NOMO-1 treated with dmso at 0.1 percent for 144 hours (cell line): ENCODE results near the gene SEC14L1.

Experiments
- DNase-seq: peaks from one replicate; lab custom pipeline; 2025; ENCODE audit not compliant: unreplicated experiment; lab: John Stamatoyannopoulos, UW

The SEC14L1 gene

DNA sequence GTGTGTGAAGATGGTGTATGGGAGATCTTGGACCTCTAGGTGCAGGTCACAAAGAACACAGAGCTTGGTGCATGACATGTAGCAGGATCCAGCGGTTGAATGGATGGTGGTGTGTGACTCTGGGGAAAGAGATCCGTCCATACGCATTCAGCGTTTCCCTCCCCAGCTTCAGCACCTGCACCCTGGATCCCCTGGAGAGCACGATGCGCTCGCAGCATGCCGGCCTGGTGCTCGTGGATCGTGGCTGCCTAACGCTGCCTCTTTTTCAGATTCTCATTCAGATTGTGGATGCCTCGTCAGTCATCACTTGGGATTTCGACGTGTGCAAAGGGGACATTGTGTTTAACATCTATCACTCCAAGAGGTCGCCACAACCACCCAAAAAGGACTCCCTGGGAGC lies 70.9 kb downstream of the SEC14L1 start:
- no peak for DNase-seq

DNA sequence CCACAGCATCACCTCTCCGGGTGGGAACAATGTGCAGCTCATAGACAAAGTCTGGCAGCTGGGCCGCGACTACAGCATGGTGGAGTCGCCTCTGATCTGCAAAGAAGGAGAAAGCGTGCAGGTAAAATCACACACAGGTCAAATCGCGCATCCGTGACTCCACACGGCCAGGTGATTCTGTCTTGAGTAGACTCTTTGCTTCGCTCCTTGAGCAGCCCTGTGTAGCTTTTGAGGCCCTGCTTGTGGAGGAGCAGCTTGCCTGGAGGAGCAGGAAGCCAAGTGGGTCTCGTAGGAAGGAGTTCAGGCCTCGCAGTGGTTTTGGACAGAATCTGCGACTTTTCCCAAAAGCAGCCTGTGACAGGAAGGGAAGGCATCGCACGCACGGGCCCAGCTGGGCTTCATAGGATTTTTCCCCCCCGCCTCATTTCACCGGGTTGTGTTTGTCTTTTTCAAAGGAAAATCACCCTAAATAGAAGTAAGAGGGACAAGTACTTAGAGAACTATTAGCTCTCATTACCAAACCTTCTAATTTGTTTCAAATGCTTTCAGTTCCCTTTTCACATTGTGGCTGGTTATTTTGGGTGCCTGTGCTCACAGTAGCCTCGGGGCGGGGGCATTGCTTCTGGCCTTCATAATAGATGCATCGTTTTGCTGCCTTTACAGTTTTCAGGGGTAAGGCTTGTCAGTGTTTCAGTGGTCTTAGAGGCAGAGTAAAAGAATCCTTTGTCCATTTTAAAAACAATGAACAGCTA lies 71.5 kb downstream of the SEC14L1 start:
- DNase-seq, result peak; percentile 85

DNA sequence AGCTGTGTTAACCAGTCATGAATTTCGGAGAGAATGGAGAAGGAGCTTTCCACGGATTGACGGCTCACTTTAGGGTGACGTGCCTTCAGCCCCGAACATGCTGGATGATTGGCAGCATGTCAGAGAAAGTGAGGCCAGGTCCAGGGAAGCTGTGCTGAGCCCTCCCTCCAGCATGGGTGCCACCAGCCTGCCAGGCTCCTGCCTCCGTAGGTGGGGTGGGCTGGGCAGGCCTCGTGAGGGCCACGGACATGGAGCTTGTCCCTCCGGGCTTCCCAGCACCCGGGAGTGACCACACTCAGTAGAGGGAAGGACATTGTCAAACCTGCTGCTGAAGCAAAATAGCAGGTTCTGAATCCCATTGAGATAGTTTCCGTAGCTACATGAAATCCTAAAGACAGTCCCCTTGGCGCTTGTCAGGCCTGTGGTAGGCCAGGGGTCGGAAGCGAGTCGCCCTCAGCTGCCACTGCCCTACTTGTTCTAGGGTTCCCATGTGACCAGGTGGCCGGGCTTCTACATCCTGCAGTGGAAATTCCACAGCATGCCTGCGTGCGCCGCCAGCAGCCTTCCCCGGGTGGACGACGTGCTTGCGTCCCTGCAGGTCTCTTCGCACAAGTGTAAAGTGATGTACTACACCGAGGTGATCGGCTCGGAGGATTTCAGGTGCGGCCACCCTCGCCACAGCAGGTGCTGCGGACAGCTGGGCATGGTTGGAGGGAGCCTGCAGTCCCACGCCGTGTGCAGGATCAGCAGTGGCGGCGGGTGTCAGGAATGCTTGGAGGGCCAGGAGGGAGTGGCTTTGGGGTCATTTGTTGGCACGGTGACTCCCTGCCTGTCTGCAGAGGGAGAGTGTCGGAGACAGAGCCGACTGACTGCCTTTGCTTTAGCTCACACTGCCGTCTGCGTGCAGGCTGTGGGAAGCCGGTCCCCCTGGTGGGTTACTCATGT lies 72.3 kb downstream of the SEC14L1 start:
- DNase-seq, result no peak

DNA sequence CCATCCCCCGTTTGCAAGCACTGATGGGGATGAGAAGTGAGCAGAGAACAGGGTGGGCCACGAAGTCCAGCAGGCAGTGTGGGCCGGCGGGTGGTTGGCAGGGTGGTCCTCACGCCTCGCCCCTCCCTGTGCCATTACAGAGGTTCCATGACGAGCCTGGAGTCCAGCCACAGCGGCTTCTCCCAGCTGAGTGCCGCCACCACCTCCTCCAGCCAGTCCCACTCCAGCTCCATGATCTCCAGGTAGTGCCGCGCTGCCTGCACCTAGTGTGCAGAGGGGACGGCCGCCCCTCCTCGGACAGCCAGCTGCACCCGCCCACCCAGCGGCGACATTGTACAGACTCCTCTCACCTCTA lies 73.0 kb downstream of the SEC14L1 start:
- DNase-seq, result no peak

DNA sequence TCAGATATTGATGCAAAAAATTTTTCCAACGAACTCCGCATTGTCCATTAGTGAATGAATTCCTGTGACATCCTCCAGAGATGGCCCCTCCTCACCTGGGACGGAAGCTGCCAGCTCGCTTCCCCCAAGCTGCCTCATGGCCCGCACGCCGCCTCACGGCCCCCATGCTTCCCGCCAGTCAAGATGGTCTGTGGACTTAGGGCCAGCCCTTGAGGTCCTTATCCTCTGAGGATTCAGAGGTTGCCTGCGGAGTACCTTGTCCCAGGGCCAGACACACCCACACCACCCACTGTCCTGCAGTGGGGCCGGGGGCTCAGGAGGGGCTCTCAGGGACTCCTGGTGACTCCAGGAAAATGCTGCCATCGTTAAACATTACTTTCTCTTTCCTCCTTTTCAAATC lies 73.6 kb downstream of the SEC14L1 start:
- DNase-seq, result no peak

DNA sequence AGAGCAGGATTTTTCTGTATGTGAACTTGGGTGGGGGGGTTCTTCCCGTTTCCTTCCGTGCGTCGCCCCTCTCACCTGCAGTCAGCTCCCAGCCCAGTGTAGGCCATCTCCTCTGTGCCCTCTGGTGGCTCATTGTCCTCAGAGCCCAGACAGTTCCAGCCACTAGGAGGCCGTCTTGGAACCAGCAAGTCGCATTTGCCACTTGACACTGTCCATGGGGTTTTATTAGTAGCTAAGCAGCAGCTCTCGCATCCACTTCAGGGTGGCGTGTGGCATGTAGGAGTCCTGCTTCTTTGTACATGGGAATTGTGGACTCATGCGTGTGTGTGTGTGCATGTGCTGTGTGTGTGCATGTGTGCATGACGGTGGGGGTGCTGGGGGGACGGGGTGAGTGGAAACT lies 74.0 kb downstream of the SEC14L1 start:
- DNase-seq, result no peak

DNA sequence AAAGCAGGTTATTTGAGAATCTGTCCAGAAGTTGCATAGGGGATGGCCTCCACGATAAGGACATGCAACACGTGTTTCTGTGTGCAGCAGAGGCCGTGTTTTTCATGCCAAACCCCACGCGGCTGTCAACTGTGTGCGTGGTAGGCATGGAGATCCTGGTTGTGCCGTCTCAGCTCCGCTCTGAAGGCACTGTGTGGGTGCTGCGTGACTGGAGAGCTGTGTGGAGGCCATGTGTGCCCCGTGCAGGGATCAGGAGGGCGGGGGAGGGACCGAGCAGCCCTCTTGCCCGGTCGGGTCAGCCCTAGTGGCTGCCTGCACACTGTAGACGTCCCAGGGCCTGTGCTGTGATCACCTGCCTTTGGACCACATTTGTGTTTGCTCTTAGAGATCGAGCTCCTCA lies 74.5 kb downstream of the SEC14L1 start:
- no peak for DNase-seq

DNA sequence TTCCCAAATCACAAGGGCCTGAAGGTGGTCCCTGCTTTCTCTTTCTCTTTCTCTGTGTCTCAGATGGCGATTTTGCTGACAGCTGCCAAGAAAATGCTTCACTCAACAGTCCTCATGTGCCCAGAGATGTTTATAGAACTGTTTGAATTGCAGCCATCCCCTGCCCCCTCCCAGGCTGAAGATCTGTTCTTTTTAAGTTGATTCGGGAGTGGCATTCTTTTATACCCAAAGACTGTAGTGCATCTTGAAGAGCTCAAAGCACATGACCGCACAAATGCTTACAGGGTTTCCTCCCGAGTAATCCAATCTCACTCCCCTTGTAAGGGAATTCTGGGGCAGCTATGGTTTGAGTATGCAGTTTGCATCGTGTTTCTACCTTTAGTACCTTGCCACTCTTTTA lies 75.7 kb downstream of the SEC14L1 start:
- no peak for DNase-seq

DNA sequence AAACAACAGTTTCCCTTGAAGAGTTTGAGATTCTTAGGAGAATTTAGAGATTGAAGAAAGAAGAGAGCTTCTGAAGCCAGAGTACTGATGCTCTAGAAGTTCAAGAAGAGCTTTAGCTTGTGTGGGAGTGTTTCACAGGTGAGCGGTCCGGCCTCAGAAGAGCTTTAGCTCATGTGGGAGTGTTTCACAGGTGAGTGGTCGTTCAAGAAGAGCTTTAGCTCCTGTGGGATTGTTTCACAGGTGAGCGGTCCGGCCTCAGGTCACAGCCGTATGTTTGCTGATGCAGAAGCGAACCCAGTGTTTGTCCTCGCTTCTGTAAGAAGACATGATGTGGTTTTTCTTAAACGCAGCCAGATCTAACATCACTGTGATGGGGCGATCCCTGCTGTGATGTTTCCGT lies 76.4 kb downstream of the SEC14L1 start:
- DNase-seq, result no peak

DNA sequence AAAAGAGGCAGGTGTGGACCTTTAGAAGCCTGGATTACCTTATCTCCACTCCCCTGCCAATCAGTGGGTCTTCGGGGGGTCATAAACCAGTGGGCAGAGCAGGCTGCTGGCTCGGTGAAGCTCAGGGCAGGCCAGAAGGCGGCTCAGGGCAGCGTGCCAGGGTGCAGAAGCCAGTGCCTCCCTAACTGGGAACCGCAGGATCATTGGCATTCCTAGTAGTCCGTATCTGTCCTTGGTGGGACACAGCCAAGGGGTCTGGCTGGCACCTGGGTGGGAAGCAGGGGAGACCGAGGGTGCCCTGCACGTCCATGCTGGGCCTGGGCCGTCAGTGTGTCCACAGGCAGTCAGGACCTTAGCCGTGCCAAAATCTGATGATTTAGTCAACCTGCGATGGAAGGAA lies 76.8 kb downstream of the SEC14L1 start:
- DNase-seq, result no peak

DNA sequence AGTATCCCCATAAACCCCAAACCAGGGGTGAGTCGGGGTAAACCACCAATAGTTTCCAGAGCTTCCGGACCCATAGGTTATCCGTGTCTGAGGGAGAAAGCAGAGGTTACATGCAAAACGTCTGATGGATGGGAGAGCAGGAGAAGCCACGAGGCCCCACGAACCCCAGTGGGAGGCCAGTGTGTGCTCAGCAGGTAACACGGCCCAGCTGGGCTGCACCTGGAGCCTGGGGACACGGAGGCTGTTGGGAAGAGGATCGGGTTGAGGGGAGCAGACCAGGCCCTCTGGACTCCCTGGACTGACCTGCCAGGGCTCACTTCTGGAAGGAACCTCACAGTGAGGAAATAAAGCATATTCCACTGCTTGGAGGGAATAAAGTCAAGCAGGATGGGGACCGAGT lies 78.1 kb downstream of the SEC14L1 start:
- no peak for DNase-seq

DNA sequence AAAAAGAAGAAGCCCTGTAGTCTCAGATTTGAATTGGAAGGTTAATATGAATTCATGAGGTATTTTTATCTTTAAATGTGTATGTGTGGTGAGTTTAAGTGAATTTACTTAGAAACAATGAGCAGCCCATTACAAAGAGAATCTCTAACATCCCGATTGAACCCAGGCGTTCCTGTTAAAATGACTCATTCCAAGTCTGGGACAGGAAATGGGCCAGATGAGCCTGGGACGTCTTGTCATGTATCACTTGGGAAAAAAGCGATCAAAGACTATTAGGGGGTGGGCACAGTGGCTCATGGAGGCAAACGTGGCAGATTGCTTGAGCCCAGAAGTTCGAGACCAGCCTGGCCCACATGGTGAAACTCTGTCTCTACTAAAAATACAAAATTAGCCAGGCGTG lies 81.6 kb downstream of the SEC14L1 start:
- no peak for DNase-seq

DNA sequence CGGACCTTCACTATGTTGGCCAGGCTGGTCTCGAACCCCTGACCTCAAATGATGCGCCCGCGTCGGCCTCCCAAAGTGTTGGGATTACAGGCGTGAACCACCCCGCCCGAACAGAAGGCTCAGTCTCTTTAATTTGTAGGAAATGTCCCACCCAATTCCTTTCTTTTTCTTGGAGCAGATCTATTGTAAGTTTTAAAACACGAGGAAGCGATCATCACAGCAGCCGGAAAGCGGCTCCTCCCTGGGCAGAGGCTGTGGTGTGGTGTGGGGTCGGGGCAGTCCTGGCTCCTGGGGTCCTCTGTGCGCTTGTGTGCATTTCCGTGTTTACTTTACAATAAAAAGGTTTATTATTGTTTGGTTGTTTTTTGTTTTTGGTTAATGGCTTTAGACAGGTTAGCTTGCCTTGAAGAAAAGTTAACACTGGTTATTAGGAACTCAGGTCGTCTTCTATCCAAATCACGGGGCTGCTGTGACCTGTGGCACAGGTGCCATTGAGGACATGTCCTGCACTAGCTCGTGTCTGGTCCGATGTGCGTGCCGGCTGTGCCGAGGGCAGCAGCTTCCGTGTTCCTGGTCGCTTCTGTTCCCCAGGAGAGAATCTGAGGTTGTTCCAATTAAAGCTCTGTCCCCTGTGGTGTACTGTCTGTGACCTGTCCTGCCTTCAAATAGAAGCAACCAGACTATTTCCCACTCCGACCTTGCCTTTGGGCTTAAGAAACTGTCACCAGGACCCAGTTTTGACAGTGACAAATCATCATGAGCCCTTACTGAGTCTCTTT lies 83.1 kb downstream of the SEC14L1 start:
- no peak for DNase-seq

DNA sequence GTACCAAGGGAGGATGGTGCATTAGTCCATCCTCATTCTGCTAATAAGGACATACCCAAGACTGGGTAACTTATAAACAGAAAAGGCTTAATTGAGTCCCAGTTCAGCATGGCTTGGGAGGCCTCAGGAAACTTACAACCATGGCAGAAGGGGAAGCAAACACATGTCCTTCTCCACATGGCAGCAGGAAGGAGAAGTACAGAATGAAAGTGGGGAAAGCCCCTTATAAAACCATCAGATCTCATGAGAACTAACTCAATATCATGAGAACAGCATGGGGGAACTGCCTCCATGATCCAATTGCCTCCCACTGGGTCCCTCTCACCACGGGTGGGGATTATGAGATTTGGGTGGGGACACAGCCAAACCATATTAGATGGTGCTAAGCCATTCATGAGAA lies 84.5 kb downstream of the SEC14L1 start:
- no peak for DNase-seq

DNA sequence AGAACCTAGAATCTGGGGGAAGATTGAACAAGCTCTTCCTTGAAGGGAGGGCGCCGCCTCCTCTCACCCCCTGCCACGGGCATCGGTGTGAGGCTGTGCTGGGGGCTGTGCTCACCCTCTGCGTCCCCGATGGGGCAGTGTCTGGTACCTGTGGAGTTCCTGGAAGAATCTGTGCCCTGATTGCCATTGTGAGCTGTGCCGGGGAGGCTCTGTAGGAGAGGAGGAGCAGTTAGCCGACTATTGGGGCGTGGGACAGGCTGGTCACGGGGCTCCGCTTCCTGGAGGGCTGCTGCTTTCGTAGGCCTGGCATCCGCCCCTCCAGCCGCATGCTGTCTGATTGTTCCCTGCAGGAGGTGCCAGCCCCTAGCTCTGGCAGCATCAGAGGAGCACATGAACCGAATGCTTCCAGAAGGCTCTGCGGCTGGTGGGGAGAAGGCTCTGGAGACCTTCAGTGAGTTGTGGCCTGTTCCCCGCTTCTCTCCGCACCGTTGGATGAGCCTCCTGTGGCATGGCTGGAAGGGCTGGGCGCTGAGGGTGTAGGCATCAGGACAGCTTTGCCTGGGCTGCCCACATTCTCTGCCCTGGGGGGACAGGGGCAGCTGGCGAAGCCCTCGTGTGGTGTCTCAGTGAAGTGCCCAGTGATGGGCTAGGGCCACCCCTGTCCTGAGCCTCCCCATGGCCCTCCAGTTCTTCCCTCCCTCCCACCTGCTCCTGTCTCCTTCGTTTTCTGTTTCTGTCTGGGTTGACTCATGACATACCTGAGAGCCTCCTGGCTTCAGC lies 86.9 kb downstream of the SEC14L1 start:
- no peak for DNase-seq

DNA sequence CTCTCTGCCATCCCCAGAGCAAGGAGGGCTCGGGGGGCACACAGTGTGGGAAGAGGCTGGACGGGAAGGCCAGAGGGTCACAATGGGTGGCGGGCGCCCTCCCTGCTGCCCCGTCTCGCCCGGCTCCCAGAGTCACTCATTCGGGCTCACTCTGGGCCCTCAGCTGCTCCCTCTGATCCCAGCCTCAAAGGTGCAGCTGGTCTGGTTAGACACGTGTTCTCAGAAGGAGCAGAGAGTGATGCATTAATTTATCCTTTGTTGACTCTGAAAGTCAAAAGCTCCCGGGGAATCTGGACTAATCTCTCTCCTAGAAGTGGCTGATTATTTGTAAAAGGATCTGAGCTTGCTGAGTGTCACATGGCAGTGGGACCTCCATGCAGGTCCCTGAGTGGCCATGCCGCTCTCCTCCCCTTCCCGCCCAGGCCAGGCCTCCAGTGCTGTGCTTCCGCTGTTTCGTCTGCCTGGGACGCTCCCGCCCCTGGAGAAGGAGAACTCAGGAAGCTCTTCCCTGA lies 87.5 kb downstream of the SEC14L1 start:
- no peak for DNase-seq

DNA sequence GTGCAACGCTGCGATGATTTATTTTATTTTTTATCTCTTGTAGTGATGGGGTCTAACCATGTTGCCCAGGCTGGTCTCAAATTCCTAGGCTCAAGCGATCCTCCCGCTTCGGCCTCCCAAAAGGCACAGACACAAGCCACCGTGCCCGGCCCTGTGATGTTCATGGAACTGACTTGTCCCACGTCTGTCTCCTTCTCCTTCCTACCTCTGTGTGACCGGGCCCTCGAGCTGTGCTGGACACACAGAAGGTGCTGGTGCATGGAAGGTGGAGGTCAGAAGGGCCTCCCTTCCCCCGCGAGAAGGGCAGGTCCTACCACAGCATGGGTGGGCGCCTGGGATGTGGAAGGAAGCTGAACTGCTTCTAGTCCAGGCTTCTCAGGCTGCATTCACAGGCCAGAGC lies 88.0 kb downstream of the SEC14L1 start:
- DNase-seq, result no peak

DNA sequence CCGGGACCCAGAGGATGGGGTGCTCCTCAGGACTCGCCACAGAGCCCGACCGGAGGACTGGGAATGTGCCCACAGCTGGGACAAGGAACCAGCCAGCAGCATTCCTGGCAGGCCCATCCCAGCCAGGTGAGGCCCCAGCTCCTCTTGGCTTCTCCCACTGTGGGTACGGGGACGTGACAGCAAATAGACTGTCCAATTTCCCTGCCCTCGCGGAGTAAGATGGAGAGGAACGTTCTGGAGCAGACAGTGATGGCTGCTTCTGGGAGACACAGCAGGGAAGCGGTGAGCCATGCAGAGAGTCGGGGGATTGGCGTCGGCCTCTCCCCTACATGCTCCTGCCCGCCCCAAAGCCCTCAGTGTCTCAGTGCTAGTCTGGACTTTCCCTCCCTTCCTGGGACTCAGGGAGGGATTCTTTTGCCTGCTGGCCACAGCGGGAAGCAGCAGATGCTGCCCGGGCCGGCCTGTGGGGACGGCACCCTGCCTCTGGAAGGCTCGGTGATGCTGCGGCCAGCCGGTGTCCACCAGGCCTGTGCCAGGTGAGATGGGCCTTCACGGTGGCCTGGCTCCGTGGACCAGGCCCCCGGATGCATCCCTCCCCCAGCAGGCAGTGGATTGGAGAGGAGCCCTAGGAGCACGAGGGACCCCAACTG lies 89.1 kb downstream of the SEC14L1 start:
- DNase-seq, result no peak

DNA sequence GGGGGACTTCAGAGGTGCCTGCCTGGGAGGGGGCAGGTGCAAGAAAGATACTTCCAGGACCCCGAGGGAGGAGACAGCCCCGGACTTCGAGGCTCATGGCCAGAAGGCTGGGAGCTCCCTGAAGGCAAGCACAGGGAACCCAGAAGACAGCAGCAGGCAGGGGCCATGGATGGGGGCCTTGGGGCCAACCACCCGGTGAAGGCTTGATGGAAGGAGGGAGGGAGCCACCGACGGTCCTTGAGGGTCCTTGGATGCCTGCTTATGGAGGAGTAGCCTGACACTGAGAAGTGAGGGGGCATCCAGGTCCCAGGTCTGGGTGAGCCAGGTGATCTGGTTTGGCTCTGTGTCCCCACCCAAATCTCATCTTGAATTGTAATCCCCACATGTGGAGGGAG lies 89.7 kb downstream of the SEC14L1 start:
- DNase-seq, result no peak
